ENCODE results near the gene TRPC4. TPM values are rescaled to one million over a fixed set of nuclear protein-coding genes. Genes with fewer than 3 reads are reported as not detected.

Gene TRPC4
- total RNA-seq, 1 experiment from 2014 or later: 19.0 TPM

- no peak overlapping the region for H3K27ac ChIP-seq (ENCODE audit: insufficient read length, low read depth, low read length)
- H3K27ac Mint-ChIP-seq: no peak overlapping the region
Measured at GRCh38 chr13:37893321-37893720, 23.7 kb upstream of the TRPC4 start.

More at GRCh38 chr13:37893321-37893720, 23.7 kb upstream of the TRPC4 start:
- no peak overlapping the region for H3K14ac ChIP-seq (ENCODE audit: insufficient read depth, low read length)
- Mint-ChIP-seq H3K4me1 (peaks cover 6% of the 10 kb centered on the region in 2 experiments; a peak in 2 of 4 replicates), H3K27me3 (ENCODE audit: low read depth) (no peaks in the 10 kb centered on the region), H3K4me3 (no peak overlapping the region), H3K9me3 (no peaks in the 10 kb centered on the region; a peak in 1 of 5 replicates), H3K36me3 (ENCODE audit: insufficient read depth in 1 of 3, low read depth in 3 of 3) (0 out of 7 replicates have a peak, but pooled peaks cover 0 to 3% (median 0%) of the 10 kb centered on the region in 3 experiments)
- no peaks in the 10 kb centered on the region; the same call in 1 of the 2 replicates for H3K4me1 ChIP-seq (ENCODE audit: insufficient read depth, low read length)
- no peak overlapping the region for H4K8ac ChIP-seq (replicated peaks; ENCODE audit: insufficient read length, low read depth, low read length)
- no peak overlapping the region for H2BK120ac ChIP-seq (ENCODE audit: low read depth, low read length, poor library complexity, severe bottlenecking)
- H3K27me3 ChIP-seq (ENCODE audit: insufficient read depth, low read length): no peaks in the 10 kb centered on the region
- H3K18ac ChIP-seq (ENCODE audit: insufficient read length, low read depth, low read length): no peak overlapping the region
- H3K4me2 ChIP-seq (ENCODE audit: insufficient read depth, insufficient read length, low read length): no peak overlapping the region
- H4K20me1 ChIP-seq (ENCODE audit: control insufficient read depth, insufficient read depth, insufficient read length): no peaks in the 10 kb centered on the region
- no peak overlapping the region for H2BK15ac ChIP-seq (ENCODE audit: low read depth, low read length)
- H2AFZ ChIP-seq (ENCODE audit: low read length): no peak overlapping the region
- no peak overlapping the region for H2BK12ac ChIP-seq (ENCODE audit: insufficient read length, low read depth, low read length)
- no peak overlapping the region for H4K91ac ChIP-seq (ENCODE audit: insufficient read length, low read depth, low read length)
- no peak overlapping the region for H3K9ac ChIP-seq (ENCODE audit: extremely low read depth, insufficient read length, low read length)
- H3K23ac ChIP-seq (ENCODE audit: insufficient read length, low read depth, low read length): no peak overlapping the region
- H4K5ac ChIP-seq (ENCODE audit: insufficient read length, low read depth, low read length): no peak overlapping the region
- DNase-seq: no peak
- H3K9me3 ChIP-seq (ENCODE audit: control insufficient read depth, low read depth, low read length): no peaks in the 10 kb centered on the region
- H2AK5ac ChIP-seq (ENCODE audit: insufficient read length, low read length): no peak overlapping the region
- no peak overlapping the region for H2BK20ac ChIP-seq (ENCODE audit: low read depth, low read length, poor library complexity, severe bottlenecking)
- no peak overlapping the region for H3T11ph ChIP-seq (ENCODE audit: low read length)
- no peak overlapping the region for H3K56ac ChIP-seq (ENCODE audit: insufficient read length, low read depth, low read length)
- H3K23me2 ChIP-seq (ENCODE audit: insufficient read length, low read depth, low read length, poor library complexity, severe bottlenecking): no peaks in the 10 kb centered on the region
- TF ChIP-seq CTCF (conservative IDR thresholded peaks at IDR 0.05): no peak
- H3K79me2 ChIP-seq (ENCODE audit: insufficient read depth, low read length): no peaks in the 10 kb centered on the region
- no peak overlapping the region for H2BK5ac ChIP-seq (ENCODE audit: insufficient read length, low read length)
- H3K79me1 ChIP-seq (ENCODE audit: insufficient read depth, low read depth, low read length, poor library complexity, severe bottlenecking): no peaks in the 10 kb centered on the region
- no peak overlapping the region for H3K4ac ChIP-seq (ENCODE audit: low read depth, low read length)

Data from H9 (cell line).